Sigmoid colon (tissue), 4 donors: ENCODE results near the gene HDDC2.

Source experiments
- EP300 ChIP-seq, 4 donors: sonication (generic); formaldehyde crosslinking; IDR thresholded peaks; one replicate each; pipeline ENCODE4 v1.6.1; 2017; ENCODE audit warnings: antibody characterized with exemption in 4 of 4
- POLR2A ChIP-seq, 2 donors: fragments of 450-650 bp; IDR thresholded peaks; one replicate each; pipeline ENCODE4 v1.6.1; 2016; ENCODE audit warnings: antibody characterized with exemption in 2 of 2, mild to moderate bottlenecking in 2 of 2, moderate library complexity in 2 of 2
- POLR2AphosphoS5 ChIP-seq, 4 donors: sonication (generic); formaldehyde crosslinking; IDR thresholded peaks; one replicate each; pipeline ENCODE4 v1.6.1; 2017; ENCODE audit warnings: antibody characterized with exemption in 4 of 4
- TF ChIP-seq, protein P1 (sequence below), 4 experiments: fragments of 450-650 bp in 3 of 4; fragments of 200-600 bp in 1 of 4; IDR thresholded peaks; one replicate each; pipeline ENCODE4 v1.5.1; 2016 to 2019; ENCODE audit warnings: antibody characterized with exemption in 4 of 4, mild to moderate bottlenecking in 3 of 4, moderate library complexity in 2 of 4

DNA sequence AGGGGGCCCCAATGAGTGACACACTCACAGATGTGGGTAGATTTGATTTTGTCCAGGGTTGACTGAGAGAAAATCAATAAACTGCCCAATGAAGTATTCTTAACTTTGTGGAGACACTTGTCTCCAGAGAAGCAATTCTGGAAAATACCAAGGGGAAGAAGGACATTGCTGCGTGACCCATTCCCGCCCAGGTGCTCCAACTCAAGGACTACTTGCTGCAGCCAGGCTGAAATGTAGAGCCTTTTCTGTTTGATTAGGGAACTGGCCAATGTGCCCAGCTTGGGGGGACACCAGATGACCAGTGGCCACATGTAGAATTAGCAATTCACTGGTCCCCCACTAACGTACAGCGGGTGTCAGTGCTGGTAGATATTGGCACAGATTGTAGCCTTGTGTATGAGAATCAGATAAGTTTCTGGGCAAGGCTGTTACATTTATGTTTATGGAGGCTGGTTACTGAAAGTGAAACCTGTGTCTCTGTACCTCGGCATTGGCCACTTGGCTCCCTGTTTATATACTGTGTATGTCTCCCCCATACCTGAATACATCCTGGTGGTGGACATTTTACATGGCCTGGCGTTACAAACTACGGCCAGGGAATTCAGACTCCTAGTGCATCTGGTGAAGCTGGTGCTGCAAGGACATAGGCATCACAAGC is 32.3 kb downstream of the HDDC2 start:
- TF ChIP-seq POLR2A (IDR thresholded peaks at IDR 0.05) (no peak), EP300 (IDR thresholded peaks at IDR 0.05) (no peak), POLR2AphosphoS5 (IDR thresholded peaks at IDR 0.05) (no peak)
- TF ChIP-seq, protein P1, sequence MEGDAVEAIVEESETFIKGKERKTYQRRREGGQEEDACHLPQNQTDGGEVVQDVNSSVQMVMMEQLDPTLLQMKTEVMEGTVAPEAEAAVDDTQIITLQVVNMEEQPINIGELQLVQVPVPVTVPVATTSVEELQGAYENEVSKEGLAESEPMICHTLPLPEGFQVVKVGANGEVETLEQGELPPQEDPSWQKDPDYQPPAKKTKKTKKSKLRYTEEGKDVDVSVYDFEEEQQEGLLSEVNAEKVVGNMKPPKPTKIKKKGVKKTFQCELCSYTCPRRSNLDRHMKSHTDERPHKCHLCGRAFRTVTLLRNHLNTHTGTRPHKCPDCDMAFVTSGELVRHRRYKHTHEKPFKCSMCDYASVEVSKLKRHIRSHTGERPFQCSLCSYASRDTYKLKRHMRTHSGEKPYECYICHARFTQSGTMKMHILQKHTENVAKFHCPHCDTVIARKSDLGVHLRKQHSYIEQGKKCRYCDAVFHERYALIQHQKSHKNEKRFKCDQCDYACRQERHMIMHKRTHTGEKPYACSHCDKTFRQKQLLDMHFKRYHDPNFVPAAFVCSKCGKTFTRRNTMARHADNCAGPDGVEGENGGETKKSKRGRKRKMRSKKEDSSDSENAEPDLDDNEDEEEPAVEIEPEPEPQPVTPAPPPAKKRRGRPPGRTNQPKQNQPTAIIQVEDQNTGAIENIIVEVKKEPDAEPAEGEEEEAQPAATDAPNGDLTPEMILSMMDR (IDR thresholded peaks at IDR 0.05), result no peak
